GM06990 (cell line): ENCODE data around the gene DOHH.

Experiments used
- DNase-seq: peaks from one replicate; pipeline ENCODE4 v3.0.0-alpha.2; 2011; ENCODE audit not compliant: insufficient read length; ENCODE audit errors: extremely low read depth
- H3K27me3 ChIP-seq: replicated peaks from 2 replicates; pipeline ENCODE4 v1.6.0; 2011; ENCODE audit warnings: low read length; ENCODE audit not compliant: control insufficient read depth, insufficient read depth
- H3K36me3 ChIP-seq: 2 replicates; pipeline ENCODE4 v1.5.1; 2011; ENCODE audit warnings: low read length; ENCODE audit not compliant: control insufficient read depth, insufficient read depth
- H3K4me3 ChIP-seq: replicated peaks from 2 replicates; pipeline ENCODE4 v1.5.1; 2011; ENCODE audit warnings: low read depth, mild to moderate bottlenecking, control low read depth, low read length
- TF ChIP-seq, protein P1 (sequence below): IDR thresholded peaks from 2 replicates; pipeline ENCODE4 v1.5.1; 2011; ENCODE audit warnings: low read length, control low read depth, mild to moderate bottlenecking, inconsistent platforms; ENCODE audit not compliant: insufficient read depth, poor library complexity, severe bottlenecking

Gene DOHH

DNA sequence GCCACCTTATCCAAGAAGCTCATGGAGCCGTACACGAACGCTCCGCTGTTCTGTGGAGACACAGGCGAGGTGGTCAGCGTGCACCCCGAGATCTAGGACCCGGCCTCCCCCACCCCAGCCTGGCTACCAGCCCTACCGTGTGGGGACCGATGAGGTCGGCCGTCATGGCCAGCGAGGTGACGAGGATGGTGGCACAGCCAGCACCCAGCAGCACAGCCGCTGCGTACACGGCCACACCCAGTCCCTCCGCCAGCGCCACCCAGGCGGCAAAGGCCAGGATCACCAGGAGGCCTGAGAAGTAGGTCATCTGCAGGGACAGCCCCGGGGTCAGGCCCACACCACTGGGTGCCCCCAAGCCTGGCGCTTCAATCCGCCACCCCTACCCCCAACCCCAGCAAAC, 45.6 kb upstream of the DOHH start:
- peak; percentile 16 for DNase-seq
- H3K4me3 ChIP-seq: no peak overlapping the region
- H3K36me3 ChIP-seq: peaks cover 21% of the 10 kb centered on the region
- H3K27me3 ChIP-seq: no peaks in the 10 kb centered on the region
- TF ChIP-seq, protein P1, sequence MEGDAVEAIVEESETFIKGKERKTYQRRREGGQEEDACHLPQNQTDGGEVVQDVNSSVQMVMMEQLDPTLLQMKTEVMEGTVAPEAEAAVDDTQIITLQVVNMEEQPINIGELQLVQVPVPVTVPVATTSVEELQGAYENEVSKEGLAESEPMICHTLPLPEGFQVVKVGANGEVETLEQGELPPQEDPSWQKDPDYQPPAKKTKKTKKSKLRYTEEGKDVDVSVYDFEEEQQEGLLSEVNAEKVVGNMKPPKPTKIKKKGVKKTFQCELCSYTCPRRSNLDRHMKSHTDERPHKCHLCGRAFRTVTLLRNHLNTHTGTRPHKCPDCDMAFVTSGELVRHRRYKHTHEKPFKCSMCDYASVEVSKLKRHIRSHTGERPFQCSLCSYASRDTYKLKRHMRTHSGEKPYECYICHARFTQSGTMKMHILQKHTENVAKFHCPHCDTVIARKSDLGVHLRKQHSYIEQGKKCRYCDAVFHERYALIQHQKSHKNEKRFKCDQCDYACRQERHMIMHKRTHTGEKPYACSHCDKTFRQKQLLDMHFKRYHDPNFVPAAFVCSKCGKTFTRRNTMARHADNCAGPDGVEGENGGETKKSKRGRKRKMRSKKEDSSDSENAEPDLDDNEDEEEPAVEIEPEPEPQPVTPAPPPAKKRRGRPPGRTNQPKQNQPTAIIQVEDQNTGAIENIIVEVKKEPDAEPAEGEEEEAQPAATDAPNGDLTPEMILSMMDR: no peak

DNA sequence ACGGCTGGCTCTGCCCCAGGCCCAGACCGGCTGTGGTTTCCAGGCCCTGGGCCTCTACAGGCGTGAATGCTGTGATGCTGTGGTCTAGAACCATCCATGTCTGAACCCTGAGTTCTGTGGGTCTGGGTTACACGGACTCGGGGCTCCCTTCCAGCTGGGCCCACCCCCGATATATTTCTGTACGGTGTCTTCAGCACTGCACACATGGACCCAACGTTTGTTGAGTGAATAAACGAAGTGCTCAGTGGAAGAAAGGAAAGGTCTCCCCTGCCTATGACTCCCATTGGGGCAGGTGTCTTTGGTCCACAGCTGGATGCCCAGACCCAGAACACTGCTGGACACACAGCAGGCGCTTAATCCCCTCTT, 45.2 kb upstream of the DOHH start:
- no peaks in the 10 kb centered on the region for H3K27me3 ChIP-seq
- TF ChIP-seq, protein P1: no peak
- peaks cover 19% of the 10 kb centered on the region for H3K36me3 ChIP-seq

DNA sequence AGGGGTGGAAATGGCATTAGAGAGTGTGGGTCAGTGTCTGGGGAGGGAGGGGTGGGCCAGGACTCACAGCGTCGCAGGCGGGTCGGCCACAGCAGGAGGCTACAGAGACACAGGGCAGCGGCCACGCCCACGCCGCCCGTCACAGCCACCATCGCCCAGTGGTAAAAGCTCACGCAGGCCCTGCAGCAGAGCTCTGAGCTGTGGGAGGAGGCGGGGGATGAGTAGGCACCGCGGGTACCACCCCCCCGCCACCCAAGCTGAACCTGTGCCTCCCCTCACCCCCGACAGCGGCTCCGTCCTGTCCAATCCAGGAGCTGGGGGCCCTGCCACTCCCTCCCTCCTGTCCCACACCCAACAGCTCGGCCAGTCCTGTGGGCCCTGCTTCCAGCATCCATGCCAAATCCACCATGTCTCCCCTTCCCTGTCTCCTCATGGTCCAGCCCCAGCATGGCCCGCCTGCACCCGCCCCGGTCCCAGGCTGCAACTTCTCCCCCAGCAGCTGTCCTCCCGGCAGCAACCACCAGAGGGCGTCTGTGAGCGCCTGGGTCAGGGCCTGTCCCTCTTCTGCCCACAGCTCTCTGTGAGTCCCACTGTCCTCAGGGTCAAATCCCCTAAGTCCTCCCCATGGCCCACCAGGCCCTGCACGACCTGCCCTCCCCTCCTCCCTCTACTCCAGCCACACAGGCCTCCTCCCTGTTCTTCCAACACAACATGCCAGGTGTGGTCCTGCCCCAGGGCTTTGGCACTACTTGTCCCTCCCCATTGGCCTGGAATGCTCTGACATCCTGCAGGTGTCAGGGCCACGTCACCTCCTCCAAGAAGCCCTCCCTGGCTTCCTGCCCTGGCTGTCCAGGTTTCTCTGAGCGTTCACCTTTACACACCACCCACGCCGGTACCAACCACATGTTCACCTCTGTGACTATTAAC, 44.5 kb upstream of the DOHH start:
- TF ChIP-seq, protein P1: peak; percentile 98
- Histone ChIP-seq H3K27me3 (no peaks in the 10 kb centered on the region), H3K36me3 (peaks cover 19% of the 10 kb centered on the region), H3K4me3 (no peak overlapping the region)
- peak; percentile 68 for DNase-seq

More for the DNA sequence above, 45.2 kb upstream of the DOHH start:
- no peak for DNase-seq
- H3K4me3 ChIP-seq: no peak overlapping the region

DNA sequence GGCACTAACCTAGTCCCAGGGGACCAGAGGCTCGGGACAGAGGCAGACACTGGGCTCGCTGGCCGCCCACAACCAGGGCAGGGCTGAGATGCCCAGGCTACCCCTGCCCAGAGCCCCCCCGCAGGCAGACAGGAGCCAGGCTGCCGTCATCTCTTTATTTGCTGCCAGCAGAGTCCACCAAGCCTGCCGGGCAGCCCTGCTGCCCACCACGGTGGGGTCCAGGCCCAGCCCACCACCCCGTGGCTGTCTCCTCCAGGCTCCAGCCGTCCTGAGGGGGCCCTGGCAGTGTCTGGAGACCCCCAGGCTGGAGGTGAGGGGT, 43.5 kb upstream of the DOHH start:
- TF ChIP-seq, protein P1: no peak
- no peak for DNase-seq
- no peaks in the 10 kb centered on the region for H3K27me3 ChIP-seq
- peaks cover 17% of the 10 kb centered on the region for H3K36me3 ChIP-seq
- no peak overlapping the region for H3K4me3 ChIP-seq

DNA sequence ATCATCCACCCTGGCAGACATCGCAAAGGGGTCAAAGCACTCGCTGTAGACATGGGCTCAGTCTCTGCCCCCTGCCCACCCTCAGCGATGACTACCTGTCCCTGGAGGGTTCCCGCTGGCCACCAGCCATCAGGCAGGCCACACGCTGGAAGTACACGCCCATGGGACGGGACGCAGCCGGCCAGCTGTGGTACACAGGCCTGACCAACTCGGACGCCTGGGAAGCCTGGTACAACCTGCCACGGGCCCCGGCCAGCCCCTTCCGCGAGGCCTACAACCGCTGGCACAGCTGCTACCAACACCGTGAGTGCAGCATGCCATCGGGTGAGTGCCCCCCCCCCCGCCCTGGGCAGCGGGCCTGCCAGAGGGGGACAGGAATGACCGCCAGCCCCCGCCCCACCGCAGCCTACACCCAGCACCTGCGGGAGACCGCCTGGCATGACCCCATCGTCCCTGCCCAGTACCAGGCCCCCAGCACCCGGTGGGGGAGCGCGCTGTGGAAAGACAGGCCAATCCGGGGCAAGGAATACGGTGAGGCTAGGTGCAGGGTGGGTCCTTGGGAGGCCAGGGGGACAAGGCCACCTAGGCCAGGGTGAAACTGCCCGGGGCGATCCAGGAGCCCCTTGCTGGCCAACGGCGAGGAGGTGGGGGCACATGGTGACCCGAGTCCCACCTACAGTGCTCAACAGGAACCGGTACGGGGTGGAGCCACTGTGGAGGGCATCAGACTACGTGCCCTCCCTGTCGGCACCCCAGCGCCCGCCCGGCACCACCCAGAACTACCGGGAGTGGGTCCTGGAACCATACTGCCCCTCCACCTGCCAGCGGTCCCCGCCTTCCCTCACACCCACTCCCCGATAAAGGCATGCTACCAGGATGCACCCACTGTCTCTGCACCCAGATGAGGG, 42.9 kb upstream of the DOHH start:
- Histone ChIP-seq H3K27me3 (no peaks in the 10 kb centered on the region), H3K4me3 (no peak overlapping the region), H3K36me3 (peaks cover 17% of the 10 kb centered on the region)
- peak; percentile 14 for DNase-seq
- TF ChIP-seq, protein P1: no peak
